Fibroblast of lung (primary cell): ENCODE results near the gene FAM131B. TPM values are rescaled to one million over a fixed set of nuclear protein-coding genes. Genes with fewer than 3 reads are reported as not detected.

Experiments
- DNase-seq, 2 donors: peaks; one replicate each; pipeline versions ENCODE4 v3.0.0 to v3.0.0-alpha.2; 2010; ENCODE audit warnings: low read depth in 2 of 2
- H2AFZ ChIP-seq: 2 replicates; pipeline ENCODE4 v1.5.1; 2012; ENCODE audit warnings: low read length, control low read depth, inconsistent platforms
- H3K27ac ChIP-seq: 2 replicates; pipeline ENCODE4 v1.5.1; 2011; ENCODE audit warnings: low read length, control low read depth; ENCODE audit not compliant: insufficient read depth
- H3K27me3 ChIP-seq: 2 replicates; pipeline ENCODE4 v1.5.1; 2011; ENCODE audit warnings: mild to moderate bottlenecking, low read length; ENCODE audit not compliant: control insufficient read depth, insufficient read depth
- H3K36me3 ChIP-seq: 2 replicates; pipeline ENCODE4 v1.5.1; 2011; ENCODE audit warnings: low read length; ENCODE audit not compliant: control insufficient read depth, insufficient read depth
- H3K4me1 ChIP-seq: 2 replicates; pipeline ENCODE4 v1.5.1; 2011; ENCODE audit warnings: low read length; ENCODE audit not compliant: control insufficient read depth, insufficient read depth; ENCODE audit errors: extremely low read depth
- H3K4me2 ChIP-seq: 2 replicates; pipeline ENCODE4 v1.5.1; 2011; ENCODE audit warnings: low read length, control low read depth; ENCODE audit not compliant: insufficient read depth; ENCODE audit errors: extremely low read depth
- H3K4me3 ChIP-seq, 4 experiments: fragments of 200-600 bp in 1 of 4; sonication (generic) in 1 of 4; replicated peaks in 1 of 4; 2 replicates each; pipeline ENCODE4 v1.5.1; 2011 to 2016; ENCODE audit warnings: low read length in 4 of 4, low read depth in 3 of 4, mild to moderate bottlenecking in 3 of 4, control low read depth in 2 of 4, inconsistent platforms in 1 of 4, mixed read lengths in 1 of 4; ENCODE audit not compliant: insufficient read depth in 1 of 4; ENCODE audit errors: control extremely low read depth in 1 of 4
- H3K79me2 ChIP-seq: 2 replicates; pipeline ENCODE4 v1.5.1; 2012; ENCODE audit warnings: mild to moderate bottlenecking, low read length, inconsistent platforms; ENCODE audit not compliant: control insufficient read depth, insufficient read depth
- H3K9ac ChIP-seq: 2 replicates; pipeline ENCODE4 v1.5.1; 2011; ENCODE audit warnings: mild to moderate bottlenecking, low read length, control low read depth; ENCODE audit not compliant: insufficient read depth
- H3K9me3 ChIP-seq: 2 replicates; pipeline ENCODE4 v1.5.1; 2012; ENCODE audit warnings: low read depth, low read length; ENCODE audit not compliant: control insufficient read depth, insufficient read depth
- H4K20me1 ChIP-seq: 2 replicates; pipeline ENCODE4 v1.5.1; 2011; ENCODE audit warnings: low read length; ENCODE audit not compliant: control insufficient read depth, insufficient read depth; ENCODE audit errors: extremely low read depth
- EZH2 ChIP-seq: IDR thresholded peaks from 2 replicates; pipeline ENCODE4 v1.5.1; 2012; ENCODE audit warnings: low read length, control low read depth, mild to moderate bottlenecking; ENCODE audit errors: missing control alignments
- polyA plus RNA-seq, 2 donors: library from polyadenylated mRNA; depleted of rRNA in 1 of 2; stranded (reverse) in 1 of 2; unstranded in 1 of 2; fragments of >200 nt; gene quantifications; 2 replicates each; pipeline ENCODE4 v1.2.1, GENCODE V29; 2011 to 2012; ENCODE audit warnings: missing spikeins in 1 of 2
- total RNA-seq: library from RNA; depleted of rRNA; stranded (reverse); fragments of >200 nt; gene quantifications from 2 replicates; pipeline ENCODE4 v1.2.1, GENCODE V29; 2014
- TF ChIP-seq, protein P1 (sequence below), 2 donors: IDR thresholded peaks in 1 of 2; conservative IDR thresholded peaks in 1 of 2; 1 replicate in 1 of 2; 2 replicates in 1 of 2; pipeline ENCODE4 v1.5.1; 2011 to 2012; ENCODE audit warnings: low read length in 2 of 2, control low read depth in 1 of 2, inconsistent platforms in 1 of 2, low read depth in 1 of 2, mild to moderate bottlenecking in 1 of 2

The FAM131B gene
- total and polyA plus RNA-seq, 2 donors (not counting 1 experiment from before 2014, with no cell fraction given): 2.0 to 3.8 TPM

- Histone ChIP-seq H3K79me2 (no peaks in the 10 kb centered on the region), H3K27me3 (peaks cover 20% of the 10 kb centered on the region), H3K36me3 (no peaks in the 10 kb centered on the region), H3K4me1 (no peaks in the 10 kb centered on the region), H3K4me2 (no peak overlapping the region), H3K9ac (no peak overlapping the region), H2AFZ (no peak overlapping the region), H3K27ac (no peak overlapping the region), H3K9me3 (no peaks in the 10 kb centered on the region), H4K20me1 (no peaks in the 10 kb centered on the region), H3K4me3 (no peak overlapping the region)
- no peak for DNase-seq
- TF ChIP-seq EZH2: no peak
- TF ChIP-seq, protein P1, sequence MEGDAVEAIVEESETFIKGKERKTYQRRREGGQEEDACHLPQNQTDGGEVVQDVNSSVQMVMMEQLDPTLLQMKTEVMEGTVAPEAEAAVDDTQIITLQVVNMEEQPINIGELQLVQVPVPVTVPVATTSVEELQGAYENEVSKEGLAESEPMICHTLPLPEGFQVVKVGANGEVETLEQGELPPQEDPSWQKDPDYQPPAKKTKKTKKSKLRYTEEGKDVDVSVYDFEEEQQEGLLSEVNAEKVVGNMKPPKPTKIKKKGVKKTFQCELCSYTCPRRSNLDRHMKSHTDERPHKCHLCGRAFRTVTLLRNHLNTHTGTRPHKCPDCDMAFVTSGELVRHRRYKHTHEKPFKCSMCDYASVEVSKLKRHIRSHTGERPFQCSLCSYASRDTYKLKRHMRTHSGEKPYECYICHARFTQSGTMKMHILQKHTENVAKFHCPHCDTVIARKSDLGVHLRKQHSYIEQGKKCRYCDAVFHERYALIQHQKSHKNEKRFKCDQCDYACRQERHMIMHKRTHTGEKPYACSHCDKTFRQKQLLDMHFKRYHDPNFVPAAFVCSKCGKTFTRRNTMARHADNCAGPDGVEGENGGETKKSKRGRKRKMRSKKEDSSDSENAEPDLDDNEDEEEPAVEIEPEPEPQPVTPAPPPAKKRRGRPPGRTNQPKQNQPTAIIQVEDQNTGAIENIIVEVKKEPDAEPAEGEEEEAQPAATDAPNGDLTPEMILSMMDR (conservative IDR thresholded peaks at IDR 0.05 in 1 of 2, IDR thresholded peaks at IDR 0.05 in 1 of 2; ENCODE audit: low read depth in 1 of 2, low read length in 2 of 2): no peak
These were observed 3.9 kb downstream of the FAM131B start for GRCh38 chr7:143358626-143359025.

GRCh38 chr7:143356414-143357050 is 6.0 kb downstream of the FAM131B start:
- Histone ChIP-seq H3K4me1 (no peaks in the 10 kb centered on the region), H3K36me3 (no peaks in the 10 kb centered on the region), H3K9ac (no peak overlapping the region), H3K9me3 (no peaks in the 10 kb centered on the region), H3K4me2 (no peak overlapping the region), H3K79me2 (no peaks in the 10 kb centered on the region), H4K20me1 (no peaks in the 10 kb centered on the region), H3K4me3 (no peak overlapping the region), H3K27ac (no peak overlapping the region), H3K27me3 (peaks cover 16% of the 10 kb centered on the region), H2AFZ (no peak overlapping the region)
- no peak for DNase-seq
- TF ChIP-seq, protein P1 (conservative IDR thresholded peaks at IDR 0.05 in 1 of 2, IDR thresholded peaks at IDR 0.05 in 1 of 2; ENCODE audit: low read depth in 1 of 2, low read length in 2 of 2): no peak
- no peak for TF ChIP-seq EZH2

GRCh38 chr7:143355450-143356385 is 6.8 kb downstream of the FAM131B start:
- H3K36me3 ChIP-seq: no peaks in the 10 kb centered on the region
- TF ChIP-seq, protein P1 (conservative IDR thresholded peaks at IDR 0.05 in 1 of 2, IDR thresholded peaks at IDR 0.05 in 1 of 2; ENCODE audit: low read depth in 1 of 2, low read length in 2 of 2): no peak
- TF ChIP-seq EZH2: no peak
- H3K4me3 ChIP-seq: no peak overlapping the region
- H3K9me3 ChIP-seq: no peaks in the 10 kb centered on the region
- DNase-seq: no peak
- no peak overlapping the region for H3K27ac ChIP-seq
- H3K4me2 ChIP-seq: no peak overlapping the region
- H3K4me1 ChIP-seq: no peaks in the 10 kb centered on the region
- peaks cover 13% of the 10 kb centered on the region for H3K27me3 ChIP-seq
- H3K9ac ChIP-seq: no peak overlapping the region
- H2AFZ ChIP-seq: no peak overlapping the region
- H3K79me2 ChIP-seq: no peaks in the 10 kb centered on the region
- H4K20me1 ChIP-seq: no peaks in the 10 kb centered on the region
